GM18507 (cell line): Measurements from ENCODE around the gene DPH1.

Source experiments
- DNase-seq: peaks from one replicate; pipeline ENCODE4 v3.0.0; 2011; ENCODE audit warnings: low read depth; ENCODE audit not compliant: insufficient read length; ENCODE audit errors: extremely low spot score
- FAIRE-seq: peaks from 2 replicates; lab custom pipeline; 2011; peaks lifted over from hg19 to GRCh38; lab: Jason Lieb, UNC

The DPH1 gene

DNA sequence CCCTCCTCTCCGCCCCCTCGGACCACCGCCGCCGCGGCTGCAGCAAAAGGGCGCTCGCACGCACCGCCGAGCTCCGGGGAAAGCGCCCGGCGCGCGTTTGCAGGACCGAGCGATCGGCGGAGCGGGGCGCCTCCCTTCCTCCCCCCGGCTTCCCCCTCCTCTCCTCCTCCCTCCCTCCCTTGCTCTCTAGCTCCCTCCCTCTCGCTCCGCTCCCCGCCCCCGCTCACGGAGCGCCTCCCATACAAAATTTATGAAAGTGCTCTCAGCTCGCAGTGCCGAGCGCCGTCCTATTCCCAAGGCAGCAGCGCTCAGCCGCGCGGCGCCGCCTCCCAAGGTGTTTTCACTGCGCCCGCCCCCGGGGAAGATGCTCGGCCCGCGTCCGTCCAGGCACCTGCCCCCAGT, 4.7 kb upstream of the DPH1 start, which contains the start of gene RTN4RL1:
TSS of gene RTN4RL1 (minus strand) at position 115 of the 402 bp plus-strand sequence. CDS start 469 bp downstream, outside the sequence.
- no peak for FAIRE-seq
- no peak for DNase-seq

DNA sequence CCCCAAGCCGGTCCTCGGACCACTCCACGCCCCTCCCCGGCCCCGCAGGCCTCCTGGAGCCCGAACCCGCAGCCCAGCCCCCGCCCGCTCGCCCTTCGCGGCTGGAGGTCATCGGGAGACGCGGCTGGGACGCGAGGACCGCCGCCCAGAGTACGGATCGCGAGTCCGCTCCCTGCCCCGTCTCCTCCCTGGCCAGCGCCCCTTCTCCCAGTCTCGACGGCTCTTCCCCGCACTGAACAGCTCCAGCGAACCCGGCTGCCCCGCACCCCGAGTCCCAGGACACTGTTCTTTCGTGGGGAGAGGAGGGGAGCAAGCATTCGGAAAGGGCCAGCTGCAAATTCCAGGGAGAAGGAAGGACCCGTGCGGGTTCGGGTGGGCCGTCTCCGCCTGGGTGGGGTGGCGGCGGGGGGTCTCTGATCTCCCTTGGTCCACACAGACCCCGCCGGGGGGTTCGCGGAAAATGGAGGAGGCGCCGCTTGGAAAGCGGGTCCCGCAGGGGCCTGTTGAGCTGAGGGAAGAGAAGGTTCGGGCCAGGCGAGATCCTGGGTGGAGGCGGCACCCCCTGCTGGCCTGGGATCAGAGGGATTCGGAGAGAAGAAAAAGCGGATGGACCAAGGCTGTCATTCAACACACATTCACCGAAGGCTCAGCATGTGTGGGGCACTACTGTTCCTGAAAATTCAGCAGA, 4.2 kb upstream of the DPH1 start:
- DNase-seq (no peak), FAIRE-seq (no peak)

DNA sequence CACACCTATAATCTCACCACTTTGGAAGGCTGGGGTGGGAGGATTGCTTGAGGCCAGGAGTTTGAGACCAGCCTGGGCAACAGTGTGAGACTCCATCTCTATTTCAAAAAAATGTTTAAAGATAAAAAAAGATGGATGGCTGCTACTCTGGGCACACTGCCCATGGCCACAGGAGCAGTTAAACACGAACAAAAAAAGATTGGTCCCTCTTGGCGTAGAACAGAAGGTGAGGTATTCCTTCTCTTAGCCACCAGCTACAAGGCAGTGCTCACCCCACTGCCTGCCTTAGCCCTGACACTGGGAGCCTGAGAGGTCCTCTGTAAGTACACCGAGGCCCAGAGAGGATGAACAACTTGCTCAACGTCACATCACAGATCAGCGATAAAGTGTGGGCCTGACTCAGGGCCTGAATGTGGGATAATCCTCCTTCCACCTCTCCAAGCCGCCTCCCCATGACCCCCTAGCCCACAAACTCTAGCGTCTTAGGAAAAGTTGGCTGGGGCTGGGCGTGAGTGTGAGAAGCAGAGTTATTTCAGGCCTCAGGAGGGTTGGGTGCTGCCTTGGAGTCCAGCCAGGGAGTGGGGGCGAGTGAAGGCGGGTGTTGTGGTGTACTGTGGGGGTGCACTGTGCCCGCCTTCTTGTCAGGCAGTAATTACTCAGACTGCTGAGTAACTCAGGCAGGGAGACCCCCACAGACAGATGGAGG, 2.3 kb upstream of the DPH1 start:
- DNase-seq = no peak
- FAIRE-seq = no peak

DNA sequence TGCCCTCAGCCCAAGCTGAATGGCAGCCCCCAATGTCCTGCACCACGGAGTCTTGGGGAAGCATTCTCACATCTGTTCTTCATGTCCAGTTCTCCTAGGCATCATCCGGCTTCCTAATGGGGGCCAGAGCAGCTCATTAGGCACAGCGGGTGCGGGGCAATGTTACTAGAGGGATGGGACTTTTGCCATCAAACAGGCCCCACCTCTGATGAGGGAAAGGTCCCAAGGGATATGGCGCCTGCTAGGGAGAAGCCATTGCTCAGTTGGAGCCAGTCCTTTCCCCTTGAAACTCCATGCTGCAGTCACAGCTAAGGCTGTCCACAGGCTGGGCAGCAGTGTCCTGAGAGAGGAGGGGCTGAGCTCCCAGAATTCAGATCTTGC, 1.7 kb upstream of the DPH1 start:
- FAIRE-seq (no peak), DNase-seq (no peak)

DNA sequence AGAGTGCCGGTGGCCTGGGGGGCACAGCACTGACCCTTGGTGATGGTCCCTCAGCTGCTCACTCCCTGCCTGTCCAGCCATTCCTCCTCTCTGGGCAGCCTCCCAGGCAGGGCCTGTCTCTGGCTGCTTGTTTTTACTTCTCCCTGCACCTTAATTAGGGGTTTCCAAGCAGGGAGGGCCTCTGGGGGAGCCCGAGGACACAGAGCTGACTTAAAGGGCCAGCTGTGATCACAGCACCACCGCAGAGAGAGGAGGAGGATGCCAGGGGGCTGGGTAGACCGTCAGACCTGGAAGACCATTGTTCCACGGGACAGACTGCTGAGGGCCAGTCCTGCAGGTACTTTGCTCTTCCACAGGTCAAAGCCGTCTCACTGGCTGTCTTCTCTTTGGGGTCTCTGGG, 1.2 kb upstream of the DPH1 start:
- no peak for DNase-seq
- FAIRE-seq = no peak

DNA sequence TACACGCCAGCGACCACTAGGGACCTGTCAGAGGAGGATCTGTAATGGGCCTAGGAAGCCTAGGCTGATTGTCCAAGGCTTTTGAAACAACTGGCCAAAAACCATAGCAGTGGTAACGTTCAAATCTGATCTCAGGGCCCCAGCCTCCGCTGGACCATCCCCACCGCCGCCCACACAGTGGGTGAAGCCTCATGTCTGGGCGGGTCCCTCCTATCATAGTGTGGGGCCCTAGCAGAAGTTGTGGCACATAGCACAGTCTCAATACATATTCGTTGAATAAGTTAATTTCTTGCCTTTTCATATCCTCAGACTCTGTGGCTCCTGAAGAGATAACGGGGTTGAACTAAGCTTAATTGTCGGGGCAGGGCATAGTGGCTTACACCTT, 818 bp downstream of the DPH1 start:
- FAIRE-seq (no peak), DNase-seq (no peak)

DNA sequence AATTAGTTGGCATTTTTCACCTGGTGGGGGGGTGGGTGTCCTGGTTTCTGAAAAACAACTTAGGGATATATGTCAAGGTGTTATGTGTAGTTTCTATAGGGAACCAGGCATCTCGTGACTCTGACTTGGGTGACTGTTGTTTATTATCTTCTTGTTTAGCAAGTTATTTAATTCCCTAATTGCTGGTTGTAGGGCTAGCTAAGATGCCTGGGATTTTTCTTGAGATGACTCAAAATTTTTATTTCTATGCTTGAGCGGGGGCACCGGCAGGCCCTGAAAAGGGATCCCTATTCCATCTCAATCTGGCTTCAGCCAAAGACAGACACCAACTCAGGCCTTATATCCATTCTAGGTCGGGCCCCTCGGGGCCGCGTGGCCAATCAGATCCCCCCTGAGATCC, 3.2 kb downstream of the DPH1 start:
- FAIRE-seq (no peak), DNase-seq (no peak)

DNA sequence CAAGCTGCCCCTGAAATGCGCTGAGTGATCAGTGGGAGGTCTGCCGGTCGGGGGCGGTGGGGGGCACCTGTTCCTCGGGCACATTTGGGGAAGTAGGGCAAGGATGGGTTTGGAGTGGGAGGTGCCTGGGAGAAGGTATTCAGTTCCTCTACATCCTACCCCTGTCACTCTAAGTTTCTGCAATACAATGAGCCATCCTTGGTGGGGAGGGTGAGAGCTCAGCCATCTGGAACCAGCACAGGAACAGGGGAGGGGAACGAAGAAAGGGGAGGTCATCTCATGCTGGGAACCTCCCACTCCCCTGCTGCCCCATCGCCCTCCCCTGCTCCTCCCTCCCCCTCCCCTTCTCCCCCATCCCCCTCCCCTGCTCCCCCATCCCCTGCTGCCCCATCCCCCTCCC, 4.2 kb downstream of the DPH1 start:
- no peak for DNase-seq
- no peak for FAIRE-seq

DNA sequence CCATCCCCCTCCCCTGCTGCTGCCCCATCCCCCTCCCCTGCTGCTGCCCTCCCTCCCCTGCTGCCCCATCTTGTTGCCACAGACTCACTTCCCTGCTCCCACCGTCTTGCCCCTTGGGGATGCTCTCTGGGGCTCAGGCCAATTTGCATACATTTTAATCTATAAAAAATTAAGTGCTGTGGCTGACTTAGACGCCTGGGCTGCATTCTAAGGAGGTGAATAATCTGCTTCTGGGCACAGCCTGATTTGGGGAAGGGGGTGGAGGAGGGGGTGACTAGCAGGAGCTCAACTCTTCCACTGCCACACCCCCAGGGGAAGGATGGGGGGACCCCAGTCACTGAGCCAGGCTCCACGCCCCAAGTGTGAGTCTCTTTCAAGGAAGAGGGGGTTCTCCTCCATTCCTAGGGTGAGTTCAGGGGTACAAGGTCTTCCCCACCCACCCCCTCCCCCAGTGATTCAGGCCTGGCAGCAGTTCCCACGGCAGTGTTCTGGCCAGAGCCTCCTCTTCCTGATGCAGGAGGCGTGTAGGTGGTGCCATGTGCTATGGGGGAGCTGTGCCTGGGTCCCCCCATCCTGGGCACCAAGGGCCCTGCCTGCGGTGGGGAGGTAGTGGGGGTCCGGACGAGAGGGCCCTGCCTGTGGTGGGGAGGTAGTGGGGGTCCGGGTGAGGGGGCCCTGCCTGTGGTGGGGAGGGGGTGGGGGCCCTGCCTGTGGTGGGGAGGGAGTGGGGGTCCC, 5.0 kb downstream of the DPH1 start:
- FAIRE-seq (no peak), DNase-seq (no peak)

DNA sequence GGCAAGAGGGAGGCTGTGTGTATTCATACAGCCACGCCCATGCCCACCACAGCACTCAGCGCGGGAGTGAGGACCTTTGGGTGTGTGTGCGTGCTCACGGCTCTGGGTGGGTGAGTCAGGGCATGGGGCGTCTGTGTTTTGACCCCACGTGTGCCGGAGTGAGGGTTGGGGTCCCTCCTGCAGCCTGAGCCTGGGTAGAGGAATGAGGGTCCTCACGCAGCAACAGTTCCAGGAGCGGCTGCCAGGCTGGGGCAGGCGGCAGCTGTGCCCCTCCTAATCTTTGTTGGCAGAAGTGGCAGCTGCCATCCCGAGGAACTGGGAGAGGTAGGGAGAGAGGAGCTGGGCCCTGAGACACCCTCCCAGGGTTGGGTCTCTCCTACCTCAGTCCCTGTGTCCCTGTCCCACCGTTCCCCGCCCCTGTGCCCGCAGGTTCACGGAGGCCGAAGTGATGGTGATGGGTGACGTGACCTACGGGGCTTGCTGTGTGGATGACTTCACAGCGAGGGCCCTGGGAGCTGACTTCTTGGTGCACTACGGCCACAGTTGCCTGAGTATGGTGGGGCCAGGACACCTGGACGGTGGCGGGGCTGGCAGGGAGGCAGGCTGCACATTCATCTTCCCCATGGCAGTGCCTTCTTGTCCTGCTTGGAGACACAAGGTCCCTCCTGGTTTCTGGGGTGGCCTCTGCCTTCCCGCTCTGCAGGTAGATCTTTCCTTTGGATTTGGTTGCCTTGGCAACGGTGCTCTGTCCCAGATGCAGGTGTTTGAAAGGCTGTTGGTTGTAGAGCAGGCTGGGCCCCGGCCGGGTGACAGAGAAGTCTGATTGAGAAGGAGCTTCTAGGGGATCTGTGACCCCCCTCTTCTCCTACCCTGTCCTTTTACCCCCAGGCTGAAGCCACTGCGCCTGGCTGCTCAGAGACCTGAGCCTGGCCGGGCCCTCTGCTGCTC, 5.9 kb downstream of the DPH1 start:
- no peak for FAIRE-seq
- no peak for DNase-seq

DNA sequence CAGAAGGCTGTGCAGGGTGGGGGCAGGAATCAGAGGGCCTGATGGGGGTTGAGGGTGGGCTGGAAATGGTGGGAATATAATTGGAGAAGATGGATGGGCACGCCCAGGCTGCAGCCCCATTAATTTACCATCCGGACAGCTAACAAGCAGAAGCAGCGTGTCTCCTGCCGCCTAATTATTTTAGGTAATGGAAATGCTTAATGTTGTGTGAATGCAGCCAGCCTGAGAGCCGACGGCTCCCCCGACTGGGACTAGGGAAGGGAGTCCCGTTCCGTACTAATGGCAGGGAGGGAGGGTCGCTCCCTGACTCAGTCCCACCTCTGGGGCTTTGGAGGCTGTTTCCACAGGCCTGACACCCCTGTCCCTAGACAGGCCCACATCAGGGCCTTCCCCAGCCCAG, 7.2 kb downstream of the DPH1 start:
- no peak for FAIRE-seq
- DNase-seq = no peak

DNA sequence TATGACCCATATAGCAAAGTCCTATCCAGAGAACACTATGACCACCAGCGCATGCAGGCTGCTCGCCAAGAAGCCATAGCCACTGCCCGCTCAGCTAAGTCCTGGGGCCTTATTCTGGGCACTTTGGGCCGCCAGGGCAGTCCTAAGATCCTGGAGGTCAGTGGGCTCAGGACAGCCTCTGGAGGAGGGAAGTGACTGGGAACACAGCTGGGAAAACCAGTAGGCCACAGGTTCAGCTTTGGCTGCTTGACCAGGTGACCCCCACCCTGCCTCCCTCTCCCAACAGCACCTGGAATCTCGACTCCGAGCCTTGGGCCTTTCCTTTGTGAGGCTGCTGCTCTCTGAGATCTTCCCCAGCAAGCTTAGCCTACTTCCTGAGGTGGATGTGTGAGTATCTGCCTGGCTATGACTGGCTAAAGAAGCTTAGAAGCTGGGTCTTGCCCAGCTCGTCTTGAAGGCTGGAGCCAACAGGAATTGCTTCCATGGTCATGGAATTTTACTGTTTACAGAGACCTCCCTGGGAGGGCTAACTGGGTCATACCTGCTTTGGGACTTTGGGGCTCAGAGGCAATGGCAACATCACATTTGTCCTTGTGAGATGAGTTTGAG, 10.4 kb downstream of the DPH1 start:
- DNase-seq (no peak), FAIRE-seq (no peak)

DNA sequence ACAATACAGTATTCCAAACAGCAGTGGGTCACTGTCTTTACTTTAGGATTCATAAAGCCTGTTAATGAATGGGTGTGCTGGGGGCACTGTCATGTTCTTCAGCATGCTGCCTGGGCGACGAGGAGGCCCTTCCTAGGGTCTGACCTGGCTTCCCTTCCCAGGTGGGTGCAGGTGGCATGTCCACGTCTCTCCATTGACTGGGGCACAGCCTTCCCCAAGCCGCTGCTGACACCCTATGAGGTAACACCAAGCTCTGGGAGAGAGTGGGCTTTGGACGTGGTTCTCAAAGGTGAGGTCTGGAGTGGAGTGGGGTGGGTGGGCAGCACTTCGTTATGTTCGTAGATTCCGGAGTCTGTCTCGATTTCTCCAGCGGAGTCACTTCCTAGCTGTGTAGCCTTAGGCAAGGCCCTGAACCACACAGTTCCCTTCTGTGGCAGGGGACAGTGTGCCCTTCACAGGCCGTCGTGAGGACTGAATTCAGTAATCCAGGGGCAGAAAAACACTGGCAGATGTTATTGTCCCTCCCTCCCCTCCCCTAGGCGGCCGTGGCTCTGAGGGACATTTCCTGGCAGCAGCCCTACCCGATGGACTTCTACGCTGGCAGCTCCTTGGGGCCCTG, 11.1 kb downstream of the DPH1 start:
- FAIRE-seq = no peak
- no peak for DNase-seq

DNA sequence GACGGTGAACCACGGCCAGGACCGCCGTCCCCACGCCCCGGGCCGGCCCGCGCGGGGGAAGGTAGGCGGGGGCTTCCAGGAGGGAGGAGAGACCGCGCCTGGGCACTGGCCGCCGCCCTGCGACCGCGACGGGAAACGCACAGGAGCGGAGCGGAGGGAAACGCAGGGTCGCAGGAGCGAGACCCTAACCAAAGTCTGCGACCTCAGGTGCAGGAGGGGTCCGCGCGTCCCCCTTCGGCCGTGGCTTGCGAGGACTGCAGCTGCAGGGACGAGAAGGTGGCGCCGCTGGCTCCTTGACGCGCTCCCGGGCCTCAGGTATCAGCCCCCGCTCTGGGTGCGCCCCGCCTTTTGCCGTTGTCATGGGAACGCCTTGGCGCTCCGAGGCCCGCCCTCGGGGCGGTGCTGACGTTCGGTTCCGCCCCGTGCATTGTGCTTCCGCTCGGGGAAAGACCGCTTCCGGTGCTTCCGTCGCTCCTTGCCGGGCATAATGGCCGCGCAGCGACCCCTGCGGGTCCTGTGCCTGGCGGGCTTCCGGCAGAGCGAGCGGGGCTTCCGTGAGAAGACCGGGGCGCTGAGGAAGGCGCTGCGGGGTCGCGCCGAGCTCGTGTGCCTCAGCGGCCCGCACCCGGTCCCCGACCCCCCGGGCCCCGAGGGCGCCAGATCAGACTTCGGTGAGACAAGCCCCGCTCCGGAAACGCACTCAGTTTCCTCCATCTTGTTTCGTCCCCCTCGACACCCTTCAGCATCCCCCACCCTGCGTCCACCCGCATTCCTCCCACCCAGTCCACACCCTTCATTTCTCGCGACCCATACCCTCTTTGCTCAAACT, 11.8 kb downstream of the DPH1 start, which contains the start of gene OVCA2:
TSS of gene OVCA2 (plus strand) at position 462 of the 829 bp plus-strand sequence. CDS start at position 488, 26 bp downstream.
- peak; percentile 99 for FAIRE-seq
- DNase-seq = peak; percentile 96

DNA sequence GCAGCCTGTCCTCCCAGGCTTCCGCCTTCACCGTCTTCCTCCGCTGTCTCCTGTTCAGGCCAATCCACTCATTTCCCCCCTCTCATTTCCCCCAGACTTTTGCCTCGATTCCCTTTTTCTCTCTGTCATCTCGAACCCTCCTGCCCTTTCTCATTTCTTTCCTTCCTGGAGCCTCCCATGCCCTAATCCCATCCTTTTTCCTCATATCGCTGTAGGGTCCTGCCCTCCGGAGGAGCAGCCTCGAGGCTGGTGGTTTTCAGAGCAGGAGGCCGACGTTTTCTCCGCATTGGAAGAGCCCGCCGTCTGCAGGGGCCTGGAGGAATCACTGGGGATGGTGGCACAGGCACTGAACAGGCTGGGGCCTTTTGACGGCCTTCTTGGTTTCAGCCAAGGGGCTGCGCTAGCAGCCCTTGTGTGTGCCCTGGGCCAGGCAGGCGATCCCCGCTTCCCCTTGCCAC, 12.5 kb downstream of the DPH1 start:
- DNase-seq = no peak
- FAIRE-seq = no peak

DNA sequence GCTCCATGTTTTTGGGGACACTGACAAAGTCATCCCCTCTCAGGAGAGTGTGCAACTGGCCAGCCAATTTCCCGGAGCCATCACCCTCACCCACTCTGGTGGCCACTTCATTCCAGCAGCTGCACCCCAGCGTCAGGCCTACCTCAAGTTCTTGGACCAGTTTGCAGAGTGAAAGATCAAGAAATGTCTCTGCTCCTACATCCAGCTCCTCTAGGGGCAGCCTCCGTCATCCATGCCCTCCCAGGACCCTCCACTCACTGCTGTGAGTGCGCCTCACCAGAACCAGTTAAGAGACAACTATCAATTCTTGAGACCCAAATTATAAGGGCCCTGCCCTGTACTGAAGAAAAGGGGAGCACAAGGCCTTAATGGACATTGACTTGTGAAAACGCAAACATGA, 13.0 kb downstream of the DPH1 start:
- no peak for FAIRE-seq

DNA sequence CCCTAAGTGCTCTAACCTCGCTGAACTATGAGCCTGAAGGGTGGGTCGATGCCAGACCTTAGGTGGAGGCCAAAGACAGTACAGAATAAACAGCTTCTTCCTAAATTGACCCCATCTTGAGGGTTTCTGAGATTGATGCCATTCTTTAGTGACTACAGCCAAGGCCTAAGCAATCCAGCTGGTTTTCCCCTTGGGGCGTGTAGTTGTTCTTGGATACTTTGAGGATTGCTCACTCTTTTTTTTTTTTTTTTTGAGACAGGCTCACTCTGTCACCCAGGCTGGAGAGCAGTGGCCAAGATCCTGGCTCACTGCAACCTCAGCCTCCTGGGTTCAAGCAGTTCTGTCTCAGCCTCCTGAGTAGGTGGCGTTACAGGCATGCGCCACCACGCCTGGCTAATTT, 13.8 kb downstream of the DPH1 start:
- DNase-seq (no peak), FAIRE-seq (no peak)

More for the DNA sequence above, 13.0 kb downstream of the DPH1 start:
- no peak for DNase-seq
